ENCODE results near the gene NPHP1.
A peak's percentile ranks its signal among the peaks of the same experiment; 100 is the strongest.
"Not testable (repeated sequence)": the region's sequence is repeated elsewhere in the genome, so short reads cannot be mapped to it uniquely, and the experiment has no call there.

NPHP1 gene

DNA sequence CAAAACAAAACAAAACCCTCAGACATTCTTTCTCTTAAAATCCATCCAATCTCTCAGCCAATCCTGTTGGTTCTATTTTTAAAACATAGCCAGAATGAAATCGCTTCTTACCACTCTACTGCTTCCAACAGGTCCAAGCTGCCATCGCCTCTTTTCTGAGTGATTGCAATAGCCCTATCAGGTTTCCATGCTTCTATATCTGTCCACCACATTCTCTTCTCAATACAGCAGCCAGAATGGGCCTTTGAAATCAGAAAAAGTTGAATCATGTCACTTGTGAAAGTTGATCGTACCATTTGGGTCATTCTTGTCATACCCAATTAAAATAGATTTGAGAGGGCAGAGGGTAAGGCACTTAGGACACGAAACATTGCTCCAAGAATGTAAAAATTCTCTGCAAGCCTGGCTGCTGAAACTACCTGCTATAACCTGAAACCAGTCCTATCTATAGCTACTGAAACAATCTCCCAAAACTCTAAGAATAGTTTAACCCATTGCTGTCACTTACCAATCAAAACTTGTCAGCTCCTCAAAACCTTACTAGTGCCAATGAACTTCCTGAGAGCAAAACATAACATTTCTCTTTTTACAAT lies 10.8 kb upstream of the NPHP1 start:
- Mint-ChIP-seq H3K9me3 (peaks cover 8% of the 10 kb centered on the region), H3K4me3 (no peak overlapping the region), H3K27me3 (peaks cover 31% of the 10 kb centered on the region), H3K27ac (no peak overlapping the region), H3K4me1 (peaks cover 16% of the 10 kb centered on the region), H3K36me3 (ENCODE audit: low read depth) (peaks cover 9% of the 10 kb centered on the region)
- no peak for DNase-seq
- no peak for ATAC-seq

DNA sequence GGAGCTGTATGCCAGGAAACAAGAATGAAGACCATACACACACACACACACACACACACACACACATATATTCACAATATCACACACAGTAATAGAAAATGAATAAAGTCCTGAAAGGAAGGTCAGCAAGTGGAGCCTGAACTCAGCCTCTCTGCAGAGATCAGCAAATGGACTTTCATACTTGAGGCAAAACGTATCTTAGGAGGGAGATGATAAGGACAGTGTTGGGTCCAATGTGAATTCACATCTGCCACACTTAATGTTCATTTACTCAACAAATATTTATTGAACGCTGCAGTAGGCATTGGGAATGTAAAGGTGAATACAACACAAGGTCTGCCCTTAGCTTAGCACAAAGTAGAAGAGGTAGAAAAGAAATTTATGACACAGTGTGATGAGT lies 10.3 kb upstream of the NPHP1 start:
- Mint-ChIP-seq H3K27ac (no peak overlapping the region), H3K4me3 (no peak overlapping the region), H3K36me3 (ENCODE audit: low read depth) (peaks cover 15% of the 10 kb centered on the region), H3K9me3 (peaks cover 8% of the 10 kb centered on the region), H3K27me3 (peaks cover 31% of the 10 kb centered on the region), H3K4me1 (peaks cover 21% of the 10 kb centered on the region)
- no peak for DNase-seq
- ATAC-seq = no peak

DNA sequence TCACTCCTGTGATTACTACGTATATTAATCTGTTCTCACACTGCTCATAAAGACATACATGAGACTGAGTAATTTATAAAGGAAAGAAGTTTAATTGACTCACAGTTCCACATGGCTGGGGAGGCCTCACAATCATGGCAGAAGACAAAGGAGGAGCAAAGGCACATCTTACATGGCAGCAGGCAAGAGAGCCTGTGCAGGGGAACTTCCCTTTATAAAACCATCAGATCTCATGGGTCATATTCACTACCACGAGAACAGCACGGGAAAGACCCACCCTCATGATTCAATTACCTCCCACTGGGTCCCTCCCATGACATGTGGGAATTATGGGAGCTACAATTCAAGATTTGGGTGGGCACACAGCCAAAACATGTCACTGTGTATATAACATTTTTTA lies 8.7 kb upstream of the NPHP1 start:
- not testable (repeated sequence) for DNase-seq, ATAC-seq, H3K27ac Mint-ChIP-seq, H3K9me3 Mint-ChIP-seq
- Mint-ChIP-seq H3K4me3 (peak overlapping the region; percentile 22), H3K4me1 (peaks cover 28% of the 10 kb centered on the region), H3K27me3 (peaks cover 20% of the 10 kb centered on the region), H3K36me3 (ENCODE audit: low read depth) (peaks cover 27% of the 10 kb centered on the region)

DNA sequence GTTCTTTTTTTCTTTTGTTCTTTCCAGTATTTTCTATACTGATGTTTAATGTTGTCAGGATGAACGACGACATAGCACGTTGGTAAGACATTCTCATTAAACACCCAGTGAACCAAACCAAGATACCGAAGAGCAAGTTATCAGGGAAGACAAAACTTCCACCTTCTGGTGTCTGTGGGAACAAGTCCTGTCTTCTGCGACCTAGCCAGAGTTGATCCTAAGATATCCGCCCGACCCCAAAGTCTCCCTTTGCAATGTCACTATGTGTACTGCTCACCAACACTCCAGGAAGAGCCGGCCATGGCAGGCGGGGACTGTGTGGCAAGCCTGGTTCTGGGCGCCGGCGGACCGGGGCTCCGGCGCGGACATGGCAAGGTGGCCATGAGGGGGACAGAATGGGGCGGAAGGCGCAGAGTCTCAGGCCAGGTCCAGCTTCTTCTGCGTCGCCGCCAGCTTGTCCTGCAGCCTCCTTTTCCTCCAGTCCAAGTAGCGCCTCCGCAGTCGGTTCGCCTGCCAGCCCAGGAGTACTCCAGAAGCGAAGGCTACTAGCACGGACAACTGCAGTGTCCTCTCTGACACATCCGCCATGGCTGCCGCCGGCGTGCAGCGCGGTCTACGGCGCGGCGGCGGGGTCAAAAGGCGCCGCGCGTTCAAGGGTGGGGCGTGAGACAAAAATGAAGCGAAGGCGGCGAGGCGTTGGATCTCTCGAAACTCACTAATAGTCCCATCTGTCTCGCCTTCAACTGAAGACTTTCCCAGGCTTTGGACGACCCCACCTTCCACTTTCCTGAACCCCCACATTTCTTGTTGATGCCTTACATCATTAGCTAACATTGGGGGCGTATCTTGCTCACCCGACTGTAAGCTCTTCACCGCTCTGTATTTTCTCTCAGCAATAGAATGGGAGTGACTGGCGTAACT lies 7.4 kb upstream of the NPHP1 start, which contains the start of gene MTLN:
Gene MTLN (minus strand): TSS at position 610 of the 921 bp plus-strand sequence. CDS start 22 bp downstream, at position 588.
- ATAC-seq (peak; percentile 90), DNase-seq (peak; percentile 75)
- peaks cover 8% of the 10 kb centered on the region for H3K9me3 Mint-ChIP-seq
- H3K4me3 Mint-ChIP-seq = peak within 1 kb of the TSS; percentile 96
- H3K27me3 Mint-ChIP-seq = peaks cover 13% of the 10 kb centered on the region
- H3K36me3 Mint-ChIP-seq (ENCODE audit: low read depth) = peaks cover 31% of the 10 kb centered on the region
- H3K27ac Mint-ChIP-seq = peak within 1 kb of the TSS; percentile 95
- peaks cover 28% of the 10 kb centered on the region for H3K4me1 Mint-ChIP-seq

DNA sequence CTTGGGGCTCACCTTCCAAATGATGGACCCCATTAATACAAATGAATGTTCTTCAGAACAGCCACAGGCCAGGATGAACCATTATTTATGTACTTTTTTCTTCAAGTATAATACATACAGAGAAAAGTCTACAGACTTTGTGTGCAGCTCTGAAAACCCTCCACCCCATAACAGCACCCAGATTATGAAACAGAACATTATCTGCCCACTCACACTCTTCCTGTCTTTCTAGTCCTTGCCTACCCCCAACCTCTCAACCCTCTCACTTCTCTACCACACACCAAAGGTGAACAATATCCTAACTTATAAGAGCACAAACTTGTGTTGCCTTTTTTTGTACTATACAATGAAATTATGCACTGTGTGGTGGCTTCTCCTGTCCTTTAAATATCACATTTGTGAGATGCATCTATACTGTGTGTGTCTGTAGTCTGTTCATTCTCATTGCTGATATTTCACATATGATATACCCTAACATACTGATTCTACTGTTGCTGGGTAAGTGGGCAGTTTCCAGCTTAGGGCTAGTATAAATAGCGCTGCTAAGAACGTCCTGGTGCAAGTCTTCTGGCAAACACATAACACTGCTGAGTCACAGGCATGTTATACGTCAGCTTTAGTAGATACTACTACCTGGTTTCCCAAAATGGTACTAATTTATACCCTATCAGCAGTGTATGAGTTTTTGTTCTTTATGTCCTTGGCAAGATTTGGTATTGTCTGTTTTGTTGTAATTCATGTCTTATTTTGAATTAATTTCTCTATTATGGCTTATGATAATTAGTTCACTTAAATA lies 1.0 kb upstream of the NPHP1 start:
- Mint-ChIP-seq H3K27me3 (no peaks in the 10 kb centered on the region), H3K36me3 (ENCODE audit: low read depth) (peaks cover 26% of the 10 kb centered on the region), H3K4me1 (peaks cover 37% of the 10 kb centered on the region), H3K4me3 (peak overlapping the region; percentile 82), H3K27ac (peak overlapping the region; percentile 72), H3K9me3 (no peaks in the 10 kb centered on the region)
- no peak for ATAC-seq
- no peak for DNase-seq

DNA sequence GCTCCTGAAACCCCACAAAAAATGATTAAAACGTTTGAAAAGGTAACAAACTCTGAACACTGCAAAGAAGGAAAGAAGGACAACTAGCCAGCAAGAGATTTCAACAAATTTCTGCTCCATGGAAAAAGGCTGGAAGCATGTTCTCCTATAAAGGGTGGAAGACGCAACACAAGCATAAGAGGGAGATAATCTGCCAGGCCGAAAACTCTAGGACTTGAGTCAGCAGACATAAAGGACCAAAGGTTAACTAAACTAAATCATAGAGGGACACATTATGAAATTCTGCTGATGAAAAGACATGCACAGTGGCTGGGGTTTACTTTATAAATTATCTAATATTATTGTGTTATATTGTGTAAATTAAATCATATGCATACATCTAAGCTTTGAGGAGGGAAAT lies 6.8 kb downstream of the NPHP1 start:
- H3K4me1 Mint-ChIP-seq = no peaks in the 10 kb centered on the region
- peaks cover 4% of the 10 kb centered on the region for H3K27me3 Mint-ChIP-seq
- ATAC-seq (no peak), DNase-seq (no peak)
- H3K27ac Mint-ChIP-seq = no peak overlapping the region
- no peak overlapping the region for H3K4me3 Mint-ChIP-seq
- no peaks in the 10 kb centered on the region for H3K36me3 Mint-ChIP-seq (ENCODE audit: low read depth)
- H3K9me3 Mint-ChIP-seq = no peaks in the 10 kb centered on the region

DNA sequence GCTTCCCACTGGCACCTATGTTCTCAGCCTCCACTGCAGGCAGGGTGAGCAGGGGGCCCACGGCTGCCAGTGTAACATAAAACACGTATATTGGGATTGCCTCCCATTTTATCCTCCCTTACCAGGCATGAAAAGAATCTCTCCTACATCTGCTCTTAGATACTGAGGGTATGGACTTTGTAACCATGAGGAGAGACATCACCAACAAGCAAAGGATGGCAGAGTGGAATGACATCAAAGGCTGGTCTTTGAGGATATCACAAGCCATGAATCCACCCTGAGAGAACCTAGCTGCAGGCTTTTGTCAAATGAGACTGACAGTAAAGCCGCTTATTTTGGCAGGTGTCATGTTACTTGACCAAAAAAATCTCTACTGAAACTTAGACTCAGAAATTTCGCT lies 7.4 kb downstream of the NPHP1 start:
- Mint-ChIP-seq H3K27ac (no peak overlapping the region), H3K4me3 (no peak overlapping the region), H3K27me3 (peaks cover 4% of the 10 kb centered on the region), H3K36me3 (ENCODE audit: low read depth) (no peaks in the 10 kb centered on the region), H3K9me3 (no peaks in the 10 kb centered on the region), H3K4me1 (no peaks in the 10 kb centered on the region)
- ATAC-seq (no peak), DNase-seq (no peak)

DNA sequence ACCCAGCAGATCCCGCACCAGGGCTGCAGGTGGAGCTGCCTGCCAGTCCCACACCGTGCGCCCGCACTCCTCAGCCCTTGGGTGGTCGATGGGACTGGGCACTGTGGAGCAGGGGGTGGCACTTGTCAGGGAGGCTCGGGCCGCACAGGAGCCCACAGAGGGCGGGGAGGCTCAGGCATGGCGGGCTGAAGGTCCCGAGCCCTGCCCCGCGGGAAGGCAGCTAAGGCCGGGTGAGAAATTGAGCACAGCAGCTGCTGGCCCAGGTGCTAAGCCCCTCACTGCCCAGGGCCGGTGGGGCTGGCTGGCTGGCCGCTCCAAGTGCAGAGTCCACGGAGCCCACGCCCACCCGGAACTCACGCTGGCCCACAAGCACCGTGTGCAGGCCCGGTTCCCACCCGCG lies 14.6 kb downstream of the NPHP1 start:
- ATAC-seq; H3K9me3 Mint-ChIP-seq; H3K4me3 Mint-ChIP-seq; H3K36me3 Mint-ChIP-seq (ENCODE audit: low read depth); H3K4me1 Mint-ChIP-seq; H3K27me3 Mint-ChIP-seq; H3K27ac Mint-ChIP-seq; DNase-seq: not testable (repeated sequence)

DNA sequence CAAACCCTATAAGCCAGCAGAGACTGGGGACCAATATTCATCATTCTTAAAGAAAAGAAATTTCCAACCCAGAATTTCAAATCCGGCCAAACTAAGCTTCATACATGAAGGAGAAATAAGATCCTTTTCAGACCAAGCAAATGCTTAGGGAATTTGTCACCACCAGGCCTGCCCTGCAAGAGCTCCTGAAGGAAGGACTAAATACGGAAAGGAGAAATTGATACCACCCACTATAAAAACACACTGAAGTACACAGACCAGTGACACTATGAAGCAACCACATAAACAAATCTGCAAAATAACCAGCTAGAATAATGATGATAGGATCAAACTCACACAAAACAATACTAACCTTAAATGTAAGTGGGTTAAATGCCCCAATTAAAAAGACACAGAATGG lies 22.4 kb downstream of the NPHP1 start:
- H3K27me3 Mint-ChIP-seq = peaks cover 8% of the 10 kb centered on the region
- peaks cover 14% of the 10 kb centered on the region for H3K9me3 Mint-ChIP-seq
- H3K4me3 Mint-ChIP-seq = no peak overlapping the region
- no peak overlapping the region for H3K27ac Mint-ChIP-seq
- no peaks in the 10 kb centered on the region for H3K4me1 Mint-ChIP-seq
- DNase-seq (no peak), ATAC-seq (no peak)
- H3K36me3 Mint-ChIP-seq (ENCODE audit: low read depth) = no peaks in the 10 kb centered on the region

DNA sequence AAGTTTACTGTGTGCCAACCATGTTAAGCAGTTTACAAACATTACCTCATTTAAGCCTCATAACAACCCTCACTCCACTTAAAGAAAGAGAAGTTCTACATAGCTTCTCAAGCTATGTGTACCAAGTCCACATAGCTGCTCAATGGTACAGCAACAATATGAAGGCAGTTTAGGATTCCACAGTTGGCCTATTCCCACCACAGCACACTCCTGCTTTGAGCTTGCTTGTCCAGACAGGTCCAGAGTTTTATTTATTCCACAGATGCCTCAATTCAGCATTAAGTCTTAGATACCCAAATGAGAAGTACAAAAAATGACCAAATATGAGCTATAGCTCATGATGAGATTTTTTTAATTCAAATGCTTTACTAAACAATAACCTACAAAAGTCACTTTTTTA lies 24.8 kb downstream of the NPHP1 start:
- DNase-seq = no peak
- Mint-ChIP-seq H3K9me3 (peaks cover 14% of the 10 kb centered on the region), H3K4me1 (no peaks in the 10 kb centered on the region), H3K27ac (no peak overlapping the region), H3K36me3 (ENCODE audit: low read depth) (no peaks in the 10 kb centered on the region), H3K27me3 (peaks cover 15% of the 10 kb centered on the region), H3K4me3 (no peak overlapping the region)
- ATAC-seq = no peak

DNA sequence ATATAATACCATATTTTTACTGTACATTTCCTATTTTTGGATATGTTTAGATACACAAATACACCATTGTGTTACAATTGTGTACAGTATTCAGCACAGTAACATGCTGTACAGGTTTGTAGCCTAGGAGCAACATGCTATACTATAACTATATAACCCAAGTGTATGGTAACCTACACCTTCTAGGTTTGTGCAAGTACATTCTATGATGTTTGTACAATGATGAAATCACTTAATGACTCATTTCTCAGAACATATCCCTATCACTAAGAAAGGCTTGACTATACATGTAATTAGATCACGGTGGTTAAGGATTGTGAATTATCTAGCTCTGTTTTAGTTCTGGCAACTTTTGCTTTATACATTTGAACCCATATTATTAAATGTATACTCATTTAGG lies 31.3 kb downstream of the NPHP1 start:
- H3K27ac Mint-ChIP-seq = no peak overlapping the region
- no peak for DNase-seq
- H3K4me1 Mint-ChIP-seq = peaks cover 4% of the 10 kb centered on the region
- no peak for ATAC-seq
- no peaks in the 10 kb centered on the region for H3K36me3 Mint-ChIP-seq (ENCODE audit: low read depth)
- peaks cover 4% of the 10 kb centered on the region for H3K9me3 Mint-ChIP-seq
- no peak overlapping the region for H3K4me3 Mint-ChIP-seq
- H3K27me3 Mint-ChIP-seq = peaks cover 7% of the 10 kb centered on the region

DNA sequence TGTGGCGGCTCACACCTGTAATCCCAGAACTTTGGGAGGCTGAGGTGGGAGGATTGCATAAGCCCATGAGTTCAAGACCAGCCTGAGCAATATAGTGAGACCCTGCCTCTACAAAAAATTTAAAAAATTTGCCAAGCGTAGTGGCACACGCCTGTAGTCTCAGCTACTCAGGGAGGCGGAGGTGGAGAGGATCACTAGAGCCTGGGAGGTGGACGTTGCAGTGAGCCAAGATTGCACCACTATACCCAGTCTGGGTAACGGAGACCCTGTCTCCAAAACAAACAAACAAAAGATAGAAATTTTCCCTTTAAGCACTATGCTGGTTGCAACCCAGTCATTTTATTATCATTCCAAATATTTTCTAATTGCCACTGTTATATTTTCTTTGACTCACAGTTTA lies 32.3 kb downstream of the NPHP1 start:
- Mint-ChIP-seq H3K27me3 (peaks cover 7% of the 10 kb centered on the region), H3K36me3 (ENCODE audit: low read depth) (no peaks in the 10 kb centered on the region), H3K9me3 (peaks cover 4% of the 10 kb centered on the region), H3K27ac (no peak overlapping the region), H3K4me3 (no peak overlapping the region), H3K4me1 (peaks cover 4% of the 10 kb centered on the region)
- ATAC-seq (no peak), DNase-seq (no peak)

DNA sequence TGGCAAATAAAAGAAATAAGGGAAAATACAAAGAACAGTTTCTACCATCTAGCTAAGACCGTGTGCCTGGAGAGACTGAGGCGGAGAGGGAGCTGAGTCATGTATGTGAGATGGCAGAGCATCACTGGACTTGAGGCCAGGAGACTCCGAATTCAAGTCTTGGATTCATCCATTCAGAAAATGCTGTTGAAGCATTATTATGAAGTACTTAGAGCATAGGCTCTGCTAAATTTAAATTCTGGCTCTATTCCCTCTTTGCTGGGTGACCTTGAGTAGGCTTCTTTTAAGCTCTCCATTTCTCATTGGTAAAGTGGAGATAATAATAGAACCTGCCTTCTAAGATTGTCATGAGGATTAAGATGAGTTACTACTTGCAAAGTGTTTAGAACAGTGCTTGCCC lies 34.7 kb downstream of the NPHP1 start:
- Mint-ChIP-seq H3K4me3 (no peak overlapping the region), H3K9me3 (peaks cover 4% of the 10 kb centered on the region), H3K4me1 (peaks cover 4% of the 10 kb centered on the region), H3K27me3 (no peaks in the 10 kb centered on the region), H3K36me3 (ENCODE audit: low read depth) (no peaks in the 10 kb centered on the region), H3K27ac (peak overlapping the region; percentile 6)
- ATAC-seq (no peak), DNase-seq (no peak)

DNA sequence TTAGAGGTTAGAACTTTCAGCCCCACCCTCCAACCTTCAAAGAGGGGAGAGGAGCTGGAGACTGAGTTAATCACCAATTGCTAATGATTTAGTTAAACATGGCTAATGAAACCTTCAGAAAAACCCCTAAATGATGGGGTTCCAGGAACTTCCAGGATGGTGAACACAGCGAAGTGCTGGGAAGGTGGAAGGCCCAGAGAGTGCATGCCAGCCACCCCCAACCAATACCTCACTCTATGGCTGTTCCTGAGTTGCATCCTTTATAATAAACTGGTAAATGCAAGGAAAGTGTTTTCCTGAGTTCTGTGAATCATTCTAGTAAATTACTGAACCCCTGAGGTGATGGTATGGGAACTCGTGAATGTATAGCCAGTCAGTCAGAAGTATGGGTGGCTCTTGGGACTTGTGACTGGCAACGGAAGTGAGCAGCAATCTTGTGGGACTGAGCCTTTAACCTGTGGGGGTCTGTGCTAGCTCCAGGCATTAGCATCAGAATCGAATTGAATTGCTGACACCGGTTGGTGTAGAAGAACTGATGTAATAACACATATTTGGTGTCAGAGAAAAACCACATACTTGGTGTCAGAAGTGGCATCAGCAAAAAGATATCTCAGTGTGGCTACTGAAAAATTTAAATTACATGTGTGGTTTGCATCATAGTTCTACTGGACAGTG lies 37.4 kb downstream of the NPHP1 start:
- peaks cover 4% of the 10 kb centered on the region for H3K9me3 Mint-ChIP-seq
- no peak overlapping the region for H3K27ac Mint-ChIP-seq
- peaks cover 4% of the 10 kb centered on the region for H3K4me1 Mint-ChIP-seq
- H3K27me3 Mint-ChIP-seq = peaks cover 2% of the 10 kb centered on the region
- no peak overlapping the region for H3K4me3 Mint-ChIP-seq
- DNase-seq (no peak), ATAC-seq (no peak)
- no peaks in the 10 kb centered on the region for H3K36me3 Mint-ChIP-seq (ENCODE audit: low read depth)
